Fibroblast of peridontal ligament (primary cell): ENCODE measurements around the gene SHISA9.

ENCODE experiments used
- DNase-seq: peaks from one replicate; pipeline ENCODE4 v3.0.0-alpha.2; 2010; ENCODE audit errors: extremely low read depth

The SHISA9 gene

GRCh38 chr16:13264749-13265552 is 363.6 kb downstream of the SHISA9 start:
- DNase-seq: no peak

GRCh38 chr16:13269359-13269758 is 368.0 kb downstream of the SHISA9 start:
- DNase-seq: no peak

GRCh38 chr16:13269905-13270528 is 368.6 kb downstream of the SHISA9 start:
- DNase-seq: no peak

- no peak for DNase-seq
Observed at GRCh38 chr16:13270602-13271001, 369.2 kb downstream of the SHISA9 start.

- DNase-seq: no peak
Observed at GRCh38 chr16:13289515-13289914, 388.1 kb downstream of the SHISA9 start.
